HG03039 (cell line): ENCODE results near the gene FAXDC2.
"Not testable (repeated sequence)": the region's sequence is repeated elsewhere in the genome, so short reads cannot be mapped to it uniquely, and the experiment has no call there.

Source experiments
- ATAC-seq: cut with Tn5 transposase; IDR thresholded peaks from one replicate; pipeline ENCODE4 v1.9.1; 2021; ENCODE audit warnings: mild to moderate bottlenecking, moderate library complexity; ENCODE audit not compliant: unreplicated experiment

Gene FAXDC2

GRCh38 chr5:154862766-154863165, 12.4 kb upstream of the FAXDC2 start:
- ATAC-seq: no peak

- ATAC-seq: no peak
Measured at GRCh38 chr5:154861946-154862345, 11.5 kb upstream of the FAXDC2 start.

GRCh38 chr5:154860765-154861164, 10.4 kb upstream of the FAXDC2 start:
- no peak for ATAC-seq

- ATAC-seq: no peak
Measured at GRCh38 chr5:154860123-154860522, 9.7 kb upstream of the FAXDC2 start.

GRCh38 chr5:154858972-154859871, 8.8 kb upstream of the FAXDC2 start:
- ATAC-seq: no peak

GRCh38 chr5:154858297-154858971, 8.0 kb upstream of the FAXDC2 start, which contains the start of gene CNOT8:
TSS of gene CNOT8 (plus strand) at chr5:154858627. CDS start at chr5:154863279, 4,652 bp downstream.
- ATAC-seq: peak; percentile 83

- peak; percentile 48 for ATAC-seq
Measured at GRCh38 chr5:154857530-154858296, 7.3 kb upstream of the FAXDC2 start.

GRCh38 chr5:154851351-154851750, 948 bp upstream of the FAXDC2 start:
- ATAC-seq: no peak

- no peak for ATAC-seq
Measured at GRCh38 chr5:154849791-154850201, 607 bp downstream of the FAXDC2 start.

GRCh38 chr5:154849264-154849785, 1.1 kb downstream of the FAXDC2 start:
- ATAC-seq: no peak

GRCh38 chr5:154844809-154845208, 5.6 kb downstream of the FAXDC2 start:
- ATAC-seq: no peak

- ATAC-seq: no peak
Measured at GRCh38 chr5:154842689-154843530, 7.5 kb downstream of the FAXDC2 start.

- no peak for ATAC-seq
Measured at GRCh38 chr5:154841273-154841661, 9.1 kb downstream of the FAXDC2 start.

- no peak for ATAC-seq
Measured at GRCh38 chr5:154840435-154841272, 9.7 kb downstream of the FAXDC2 start.

GRCh38 chr5:154837009-154837901, 13.1 kb downstream of the FAXDC2 start:
- ATAC-seq: no peak

GRCh38 chr5:154836225-154836624, 14.2 kb downstream of the FAXDC2 start:
- ATAC-seq: no peak

GRCh38 chr5:154835701-154836052, 14.7 kb downstream of the FAXDC2 start:
- not testable (repeated sequence) for ATAC-seq

- ATAC-seq: no peak
Measured at GRCh38 chr5:154834053-154834452, 16.4 kb downstream of the FAXDC2 start.
